GF-D8 (cell line): ENCODE measurements around the gene CX3CR1.
A peak's percentile ranks its signal among the peaks of the same experiment; 100 is the strongest.
"Not testable (repeated sequence)": the region's sequence is repeated elsewhere in the genome, so short reads cannot be mapped to it uniquely, and the experiment has no call there.

Experiments used
- DNase-seq: peaks from one replicate; lab custom pipeline; 2025; lab: John Stamatoyannopoulos, UW

Gene CX3CR1

DNA sequence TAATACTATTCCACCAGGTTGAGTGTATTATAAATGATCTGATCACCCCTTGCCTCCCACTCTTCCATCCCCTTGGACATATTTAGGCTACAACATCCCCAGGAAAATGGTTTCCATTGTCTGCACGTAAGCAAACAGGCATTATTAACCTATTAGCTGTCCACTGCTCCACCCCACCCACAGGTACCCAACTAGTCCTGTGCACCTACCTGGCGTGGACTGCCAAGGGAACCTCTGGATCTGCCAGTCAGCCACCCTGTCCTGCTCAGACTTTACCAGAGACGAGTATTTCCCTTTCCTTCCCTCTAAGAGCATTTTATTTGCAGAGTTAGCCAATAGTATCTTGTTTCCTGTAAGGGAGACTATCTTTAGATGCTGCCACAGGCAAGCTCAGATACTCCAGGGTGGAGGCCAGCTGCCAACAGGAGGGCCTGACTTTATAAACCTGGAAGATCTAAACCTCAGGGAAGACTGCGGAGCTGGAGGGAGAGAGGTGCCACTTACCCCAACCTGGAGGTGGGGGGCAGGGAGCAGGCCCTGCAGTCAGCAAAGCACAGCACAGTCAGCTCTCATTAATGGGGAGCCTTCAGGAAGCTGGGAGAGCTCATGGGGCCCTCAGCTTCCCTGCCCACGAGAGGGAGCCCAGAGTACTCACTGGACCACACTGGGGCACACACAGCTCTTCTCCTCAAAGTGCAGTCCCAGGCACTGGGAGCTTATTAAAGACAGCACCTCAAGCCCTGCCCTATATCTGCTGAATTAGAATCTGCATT lies at the start of gene CX3CR1:
TSS of gene CX3CR1 (minus strand) at position 292 of the 773 bp plus-strand sequence. CDS start 13,527 bp downstream, outside the sequence.
- peak; percentile 38 for DNase-seq

DNA sequence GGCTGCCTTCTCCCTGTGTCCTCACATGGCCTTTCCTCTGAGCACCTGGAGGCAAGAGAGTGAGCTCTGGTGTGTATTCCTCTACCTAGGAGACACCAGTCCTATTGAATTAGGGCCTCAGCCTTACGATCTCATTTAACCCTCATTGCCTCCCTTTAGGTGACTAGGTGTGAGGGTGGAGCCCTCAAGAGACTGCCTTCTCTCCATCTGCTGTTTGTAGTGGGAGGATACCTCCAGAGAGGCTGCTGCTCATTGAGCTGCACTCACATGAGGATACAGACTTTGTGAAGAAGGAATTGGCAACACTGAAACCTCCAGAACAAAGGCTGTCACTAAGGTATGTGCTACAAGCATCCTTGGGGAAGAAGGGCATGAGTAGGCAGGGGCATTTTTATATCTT lies 49.7 kb upstream of the CX3CR1 start, which contains the start of gene CCR8:
TSS of gene CCR8 (plus strand) at position 217 of the 400 bp plus-strand sequence. CDS start 2,623 bp downstream, outside the sequence.
- DNase-seq: no peak

GRCh38 chr3:39327746-39328349 lies 48.0 kb upstream of the CX3CR1 start:
- no peak for DNase-seq

GRCh38 chr3:39327053-39327745 lies 47.4 kb upstream of the CX3CR1 start:
- peak; percentile 45 for DNase-seq

DNA sequence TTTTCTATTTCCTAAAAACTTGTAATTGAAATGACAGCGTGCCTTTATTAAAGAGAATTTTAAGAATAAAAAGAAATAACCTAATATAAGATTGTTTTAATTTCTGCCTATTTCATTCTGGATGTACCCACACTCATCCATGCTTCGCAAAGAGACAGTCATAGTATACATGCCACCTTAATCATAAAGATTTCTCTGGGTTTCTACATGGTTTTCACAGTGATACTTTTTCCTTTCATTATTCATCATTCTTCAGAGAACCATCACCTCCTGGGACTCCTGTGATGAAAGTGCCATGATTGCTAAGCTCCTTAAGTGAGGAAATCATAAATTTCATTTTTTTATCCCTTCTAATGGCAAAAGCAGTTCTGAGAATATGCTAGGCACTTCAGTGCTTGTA lies 45.4 kb upstream of the CX3CR1 start:
- DNase-seq: no peak

GRCh38 chr3:39323494-39323893 lies 43.7 kb upstream of the CX3CR1 start:
- DNase-seq: peak; percentile 78

DNA sequence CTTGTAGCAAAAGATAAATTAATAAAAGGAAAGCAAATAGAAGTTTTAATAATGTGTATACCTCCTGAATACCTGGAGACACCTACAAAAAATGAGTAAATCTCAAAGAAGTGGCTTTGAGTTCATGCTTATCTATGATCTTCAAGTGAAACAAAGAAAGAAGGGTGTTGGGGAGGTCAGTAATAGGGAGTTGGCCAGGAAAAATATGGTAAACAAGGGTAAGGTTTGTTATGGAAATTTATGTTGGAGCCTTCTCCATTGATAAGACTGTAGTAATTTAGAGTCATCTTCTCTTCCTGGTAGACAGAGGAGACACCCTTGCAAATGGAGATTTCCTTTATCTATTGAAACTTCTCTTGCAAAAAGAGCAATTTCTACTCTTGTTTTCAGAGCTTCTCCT lies 43.1 kb upstream of the CX3CR1 start:
- no peak for DNase-seq

DNA sequence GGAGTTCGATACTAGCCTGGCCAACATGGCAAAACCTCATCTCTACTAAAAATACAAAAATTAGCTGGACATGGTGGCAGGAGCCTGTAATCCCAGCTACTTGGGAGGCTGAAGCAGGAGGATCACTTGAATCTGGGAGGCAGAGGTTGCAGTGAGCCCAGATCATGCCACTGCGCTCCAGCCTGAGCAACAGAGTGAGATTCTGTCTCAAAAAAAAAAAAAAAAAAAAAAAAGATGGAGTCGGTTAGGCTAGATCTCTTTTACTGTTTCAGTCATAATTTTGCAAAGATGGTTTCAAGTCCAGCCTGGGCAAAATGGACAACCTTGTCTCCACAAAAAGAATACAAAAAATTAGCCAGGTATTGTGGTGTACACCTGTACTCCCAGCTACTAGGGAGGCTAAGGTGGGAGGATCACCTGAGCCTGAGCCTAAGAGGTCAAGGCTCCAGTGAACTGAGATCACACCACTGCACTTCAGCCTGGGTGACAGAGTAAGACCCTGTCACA lies 42.4 kb upstream of the CX3CR1 start:
- DNase-seq: not testable (repeated sequence)

DNA sequence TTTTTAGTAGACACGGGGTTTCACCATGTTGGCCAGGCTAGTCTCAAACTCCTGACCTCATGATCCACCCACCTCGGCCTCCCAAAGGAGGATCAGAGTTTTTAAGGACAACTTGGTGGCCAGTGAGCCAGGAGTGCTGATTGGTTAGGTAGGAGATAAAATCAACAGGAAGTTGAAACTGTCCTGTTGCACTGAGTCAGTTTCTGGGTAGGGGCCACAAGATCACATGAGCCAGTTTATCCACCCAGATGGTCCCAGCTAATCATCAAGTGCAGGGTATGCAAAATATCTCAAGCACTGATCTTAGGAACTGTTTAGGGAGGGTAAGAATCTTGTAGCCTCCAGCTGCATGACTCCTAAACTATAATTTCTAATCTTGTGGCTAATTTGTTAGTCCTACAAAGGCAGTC lies 41.7 kb upstream of the CX3CR1 start:
- peak; percentile 91 for DNase-seq

DNA sequence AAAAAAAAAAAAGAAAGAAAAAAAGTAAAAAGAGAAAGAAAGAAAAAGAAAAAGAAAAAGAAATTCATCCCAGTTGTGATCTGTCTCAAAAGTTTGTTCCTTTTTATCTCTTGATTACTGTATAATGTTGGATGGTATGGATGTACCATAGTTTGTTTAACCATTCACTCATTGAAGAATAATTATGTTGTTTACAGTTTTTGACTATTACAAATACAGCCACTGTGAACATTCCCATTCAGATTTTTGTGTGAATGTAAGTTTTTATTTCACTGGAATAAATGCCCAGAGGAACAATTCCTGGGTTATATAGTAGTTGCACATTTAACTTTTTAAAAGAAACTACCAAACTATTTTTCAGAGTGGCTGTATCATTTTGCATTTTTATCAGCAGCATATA lies 39.4 kb upstream of the CX3CR1 start:
- no peak for DNase-seq

- no peak for DNase-seq
Measured at GRCh38 chr3:39318301-39318700, 38.5 kb upstream of the CX3CR1 start.

DNA sequence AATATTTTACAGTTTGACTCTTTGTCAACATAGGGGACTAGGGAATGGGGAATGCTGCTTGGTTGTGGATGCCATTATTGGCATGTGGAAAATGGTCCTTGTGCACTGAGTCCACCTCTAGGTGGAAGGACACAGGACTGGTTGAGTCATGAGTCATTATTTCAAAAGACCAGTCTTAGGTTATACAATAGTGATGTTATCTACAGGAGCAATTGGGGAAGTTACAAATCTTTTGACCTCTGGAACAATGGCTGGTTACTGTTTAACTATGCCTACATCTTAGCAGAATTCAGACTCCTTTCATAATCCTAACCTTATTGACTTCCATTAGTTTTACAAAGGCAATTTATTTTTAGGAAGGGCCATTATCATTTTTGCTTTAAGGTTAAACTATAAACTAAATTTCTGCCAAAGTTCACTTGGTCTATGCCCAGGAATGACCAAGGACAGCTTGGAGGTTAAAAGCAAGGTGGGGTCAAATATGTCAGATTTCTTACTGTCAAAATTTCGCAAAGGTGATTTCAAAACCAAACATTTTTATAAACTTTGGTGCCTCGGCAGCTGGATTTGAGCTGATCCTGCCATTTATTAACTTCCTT lies 37.8 kb upstream of the CX3CR1 start:
- peak; percentile 91 for DNase-seq

DNA sequence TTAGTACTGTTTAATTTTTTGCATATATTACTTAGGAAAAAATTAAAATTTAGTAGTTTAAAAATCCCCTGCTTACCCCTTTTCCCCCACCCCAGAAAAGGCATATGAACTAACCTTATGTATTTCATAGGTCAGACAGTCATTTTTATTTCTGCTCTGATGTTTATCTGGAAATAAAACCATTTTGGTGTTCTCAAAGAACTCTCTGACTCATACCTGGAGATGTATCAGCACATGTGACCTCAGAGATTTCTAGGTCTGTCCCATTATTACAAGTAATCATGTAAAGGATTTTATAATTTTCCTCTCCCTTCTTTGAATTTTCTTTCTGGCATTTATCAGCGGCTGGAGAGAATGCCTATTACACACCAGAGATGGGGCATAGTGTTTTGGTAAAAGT lies 35.6 kb upstream of the CX3CR1 start:
- no peak for DNase-seq

- DNase-seq: no peak
Measured at GRCh38 chr3:39313289-39313688, 33.5 kb upstream of the CX3CR1 start.

DNA sequence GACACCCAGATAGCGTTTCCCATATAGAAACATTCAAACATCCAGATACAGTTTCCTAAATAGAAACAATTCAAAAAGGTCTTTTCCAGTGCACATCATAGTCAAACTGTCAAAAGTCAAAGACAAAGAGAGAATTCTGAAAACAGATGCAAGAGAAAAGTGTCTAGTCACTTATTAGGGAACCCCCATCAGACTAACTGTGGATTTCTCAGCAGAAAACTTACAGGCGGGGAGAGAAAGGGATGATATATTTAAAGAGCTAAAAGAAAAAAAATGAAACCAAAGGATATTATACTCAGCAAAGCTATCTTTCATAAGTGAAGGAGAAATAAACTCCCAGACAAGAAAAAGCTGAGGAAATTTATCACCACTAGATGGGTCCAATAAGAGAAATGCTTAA lies 22.3 kb upstream of the CX3CR1 start:
- no peak for DNase-seq

- DNase-seq: no peak
Measured at GRCh38 chr3:39299279-39299678, 19.4 kb upstream of the CX3CR1 start.

- no peak for DNase-seq
Measured at GRCh38 chr3:39296197-39297077, 16.6 kb upstream of the CX3CR1 start.

DNA sequence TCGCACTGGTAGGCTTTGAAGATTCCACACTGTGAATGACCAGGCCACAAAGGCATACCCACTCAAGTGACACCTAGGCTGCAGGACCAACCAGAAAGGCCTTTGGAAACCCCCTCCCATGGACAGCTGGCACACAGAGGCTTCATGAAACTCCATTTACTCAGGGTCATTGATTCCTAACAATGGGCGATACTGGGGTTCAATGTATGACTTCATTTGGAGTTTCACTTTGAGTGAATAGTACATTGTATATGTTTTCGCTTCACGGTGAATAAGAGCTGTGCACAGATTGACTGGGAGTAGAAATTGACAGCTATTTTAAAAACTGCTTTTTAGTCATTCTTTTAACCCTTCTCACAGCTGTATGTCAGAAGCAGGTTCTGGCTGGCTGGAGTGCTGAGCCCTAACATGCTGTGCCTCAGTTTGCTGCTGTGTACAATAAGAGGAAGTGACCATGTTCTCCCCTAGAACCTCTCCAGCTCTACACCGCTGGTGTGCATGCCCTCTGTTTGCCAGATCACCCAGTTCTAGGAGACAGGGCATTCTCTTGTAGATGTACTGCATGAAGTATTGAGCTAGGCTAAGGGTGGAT lies 15.4 kb upstream of the CX3CR1 start:
- no peak for DNase-seq

- DNase-seq: no peak
Measured at GRCh38 chr3:39294446-39295183, 14.8 kb upstream of the CX3CR1 start.

GRCh38 chr3:39292961-39293360 lies 13.1 kb upstream of the CX3CR1 start:
- no peak for DNase-seq
